Skin of body (tissue), 2 donors: Measurements from ENCODE around the gene RIC8B. TPM values are rescaled to one million over a fixed set of nuclear protein-coding genes. Genes with fewer than 3 reads are reported as not detected.
"Not testable (repeated sequence)": the region's sequence is repeated elsewhere in the genome, so short reads cannot be mapped to it uniquely, and the experiment has no call there.

ENCODE experiments used
- DNase-seq: peaks from one replicate; lab custom pipeline; 2025; lab: John Stamatoyannopoulos, UW
- total RNA-seq: library from RNA; depleted of rRNA; stranded (reverse); fragments of >200 nt; gene quantifications from one replicate; pipeline ENCODE4 v1.2.3, GENCODE V29; 2014

The RIC8B gene
- total RNA-seq, 1 donor from 2014 or later: 12.7 TPM

- no peak for DNase-seq
Observed at GRCh38 chr12:106897981-106898901, 123.8 kb downstream of the RIC8B start.

- DNase-seq: no peak
Observed at GRCh38 chr12:106900554-106900953, 126.1 kb downstream of the RIC8B start.

GRCh38 chr12:106901276-106901675 is 126.8 kb downstream of the RIC8B start:
- no peak for DNase-seq

- DNase-seq: no peak
Observed at GRCh38 chr12:106902053-106902452, 127.6 kb downstream of the RIC8B start.

- DNase-seq: no peak
Observed at GRCh38 chr12:106903241-106903945, 128.9 kb downstream of the RIC8B start.

GRCh38 chr12:106906715-106907114 is 132.2 kb downstream of the RIC8B start:
- DNase-seq: no peak

- no peak for DNase-seq
Observed at GRCh38 chr12:106907411-106907810, 132.9 kb downstream of the RIC8B start.

- DNase-seq: no peak
Observed at GRCh38 chr12:106907846-106908245, 133.4 kb downstream of the RIC8B start.

- DNase-seq: no peak
Observed at GRCh38 chr12:106908561-106908960, 134.1 kb downstream of the RIC8B start.

- no peak for DNase-seq
Observed at GRCh38 chr12:106910202-106910601, 135.7 kb downstream of the RIC8B start.

- DNase-seq: no peak
Observed at GRCh38 chr12:106911581-106911980, 137.1 kb downstream of the RIC8B start.

GRCh38 chr12:106913456-106913855 is 139.0 kb downstream of the RIC8B start:
- DNase-seq: no peak

- DNase-seq: no peak
Observed at GRCh38 chr12:106914796-106915634, 140.5 kb downstream of the RIC8B start.

- no peak for DNase-seq
Observed at GRCh38 chr12:106915635-106916026, 141.1 kb downstream of the RIC8B start.

- DNase-seq: no peak
Observed at GRCh38 chr12:106917503-106917902, 143.0 kb downstream of the RIC8B start.

GRCh38 chr12:106918746-106919145 is 144.3 kb downstream of the RIC8B start:
- DNase-seq: no peak

GRCh38 chr12:106919910-106920544 is 145.5 kb downstream of the RIC8B start:
- peak; percentile 53 for DNase-seq

- not testable (repeated sequence) for DNase-seq
Observed at GRCh38 chr12:106921976-106922375, 147.5 kb downstream of the RIC8B start.

- not testable (repeated sequence) for DNase-seq
Observed at GRCh38 chr12:106923594-106923993, 149.1 kb downstream of the RIC8B start.

- DNase-seq: no peak
Observed at GRCh38 chr12:106924268-106924861, 149.9 kb downstream of the RIC8B start.

- DNase-seq: no peak
Observed at GRCh38 chr12:106926657-106927056, 152.2 kb downstream of the RIC8B start.
